ENCODE measurements around the gene HRH3. TPM values are rescaled to one million over a fixed set of nuclear protein-coding genes. Genes with fewer than 3 reads are reported as not detected.

HRH3 gene
- total RNA-seq, 1 donor from 2014 or later: 0.21 TPM

DNA sequence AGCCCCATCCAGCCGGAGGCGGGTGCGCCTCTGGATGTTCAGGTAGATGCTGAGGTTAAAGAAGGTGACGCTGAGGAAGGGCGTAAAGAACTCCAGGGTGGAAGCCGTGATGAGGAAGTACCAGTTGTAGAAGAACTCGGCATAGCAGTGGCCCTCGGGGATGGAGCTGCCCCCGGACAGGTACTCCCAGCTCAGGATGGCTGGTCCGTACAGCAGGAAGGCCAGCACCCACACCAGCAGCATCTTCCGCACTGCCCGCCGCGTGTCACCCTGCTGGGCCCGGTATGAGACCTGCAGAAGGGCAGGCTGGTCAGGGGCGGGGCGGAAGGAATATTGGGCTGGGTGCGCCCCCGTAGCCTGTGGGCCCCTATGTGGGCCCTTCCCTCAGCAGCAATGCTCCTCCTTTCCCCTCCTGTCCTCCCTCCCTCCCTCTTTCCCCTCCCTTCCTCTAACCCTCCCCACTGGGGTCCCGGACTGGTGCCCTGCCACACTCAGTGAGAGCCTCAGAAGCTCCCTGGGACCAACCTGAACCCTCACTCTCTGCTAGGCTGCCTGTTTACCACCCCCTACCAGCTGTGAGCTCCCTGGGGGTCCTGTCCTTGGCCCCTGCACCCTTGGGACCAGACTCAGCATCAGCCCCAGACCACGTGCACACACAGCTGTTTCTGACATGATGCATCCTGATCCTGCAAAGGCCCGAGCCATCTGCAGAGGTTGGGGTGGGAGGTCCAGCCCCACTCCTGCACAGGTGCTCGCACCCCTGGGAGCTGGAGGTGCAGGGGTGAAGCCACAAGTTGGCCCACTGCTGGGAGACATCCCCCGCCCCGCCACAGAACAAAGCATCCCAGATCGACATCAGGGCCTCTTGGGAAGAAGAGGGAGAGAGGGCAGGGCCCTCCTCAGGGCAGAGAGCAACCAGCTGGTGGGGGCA, 3.2 kb downstream of the HRH3 start:
- H3K9me3 ChIP-seq: no peaks in the 10 kb centered on the region
- no peak overlapping the region for H3K4me3 ChIP-seq
- no peaks in the 10 kb centered on the region for H3K36me3 ChIP-seq
- intact Hi-C loops (cut with DNase I): no loop called here
- H3K27ac ChIP-seq: no peak overlapping the region
- TF ChIP-seq, protein P1, sequence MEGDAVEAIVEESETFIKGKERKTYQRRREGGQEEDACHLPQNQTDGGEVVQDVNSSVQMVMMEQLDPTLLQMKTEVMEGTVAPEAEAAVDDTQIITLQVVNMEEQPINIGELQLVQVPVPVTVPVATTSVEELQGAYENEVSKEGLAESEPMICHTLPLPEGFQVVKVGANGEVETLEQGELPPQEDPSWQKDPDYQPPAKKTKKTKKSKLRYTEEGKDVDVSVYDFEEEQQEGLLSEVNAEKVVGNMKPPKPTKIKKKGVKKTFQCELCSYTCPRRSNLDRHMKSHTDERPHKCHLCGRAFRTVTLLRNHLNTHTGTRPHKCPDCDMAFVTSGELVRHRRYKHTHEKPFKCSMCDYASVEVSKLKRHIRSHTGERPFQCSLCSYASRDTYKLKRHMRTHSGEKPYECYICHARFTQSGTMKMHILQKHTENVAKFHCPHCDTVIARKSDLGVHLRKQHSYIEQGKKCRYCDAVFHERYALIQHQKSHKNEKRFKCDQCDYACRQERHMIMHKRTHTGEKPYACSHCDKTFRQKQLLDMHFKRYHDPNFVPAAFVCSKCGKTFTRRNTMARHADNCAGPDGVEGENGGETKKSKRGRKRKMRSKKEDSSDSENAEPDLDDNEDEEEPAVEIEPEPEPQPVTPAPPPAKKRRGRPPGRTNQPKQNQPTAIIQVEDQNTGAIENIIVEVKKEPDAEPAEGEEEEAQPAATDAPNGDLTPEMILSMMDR (IDR thresholded peaks at IDR 0.05): no peak
- H3K27me3 ChIP-seq: peaks cover 25% of the 10 kb centered on the region
- peaks cover 3 to 7% of the 10 kb centered on the region in 2 donors for H3K4me1 ChIP-seq
- no peak for DNase-seq (ENCODE audit: low spot score in 2 of 2)

DNA sequence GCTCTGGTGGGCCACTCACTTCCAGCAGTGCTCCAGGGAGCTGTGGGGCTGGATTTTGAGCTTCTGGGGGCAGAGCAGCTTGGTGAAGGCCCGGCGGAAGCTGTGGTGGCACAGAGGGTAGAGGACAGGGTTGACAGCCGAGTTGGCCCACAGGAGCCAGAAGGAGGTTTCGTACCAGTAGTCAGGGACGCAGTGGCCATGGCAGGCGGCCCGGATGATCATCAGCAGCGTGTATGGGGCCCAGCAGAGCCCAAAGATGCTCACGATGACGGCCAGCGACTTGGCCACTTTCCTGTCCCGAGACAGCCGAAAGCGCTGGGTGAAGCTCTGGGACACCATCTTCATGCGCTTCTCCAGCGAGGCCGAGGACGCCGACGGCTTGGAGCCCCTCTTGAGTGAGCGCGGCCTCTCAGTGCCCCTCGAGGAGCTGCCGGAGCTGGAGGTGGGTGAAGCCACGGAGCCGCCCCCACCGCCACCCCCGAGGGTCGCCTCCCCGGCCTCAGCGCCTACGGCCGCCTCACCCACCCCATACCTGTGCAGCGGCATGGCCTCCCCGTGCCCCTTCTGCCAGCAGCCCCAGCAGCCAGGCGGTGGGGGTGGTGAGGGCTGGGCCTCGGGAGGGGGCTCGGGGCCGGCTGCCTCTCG, 4.0 kb downstream of the HRH3 start:
- intact Hi-C loops (cut with DNase I): no loop called here

DNA sequence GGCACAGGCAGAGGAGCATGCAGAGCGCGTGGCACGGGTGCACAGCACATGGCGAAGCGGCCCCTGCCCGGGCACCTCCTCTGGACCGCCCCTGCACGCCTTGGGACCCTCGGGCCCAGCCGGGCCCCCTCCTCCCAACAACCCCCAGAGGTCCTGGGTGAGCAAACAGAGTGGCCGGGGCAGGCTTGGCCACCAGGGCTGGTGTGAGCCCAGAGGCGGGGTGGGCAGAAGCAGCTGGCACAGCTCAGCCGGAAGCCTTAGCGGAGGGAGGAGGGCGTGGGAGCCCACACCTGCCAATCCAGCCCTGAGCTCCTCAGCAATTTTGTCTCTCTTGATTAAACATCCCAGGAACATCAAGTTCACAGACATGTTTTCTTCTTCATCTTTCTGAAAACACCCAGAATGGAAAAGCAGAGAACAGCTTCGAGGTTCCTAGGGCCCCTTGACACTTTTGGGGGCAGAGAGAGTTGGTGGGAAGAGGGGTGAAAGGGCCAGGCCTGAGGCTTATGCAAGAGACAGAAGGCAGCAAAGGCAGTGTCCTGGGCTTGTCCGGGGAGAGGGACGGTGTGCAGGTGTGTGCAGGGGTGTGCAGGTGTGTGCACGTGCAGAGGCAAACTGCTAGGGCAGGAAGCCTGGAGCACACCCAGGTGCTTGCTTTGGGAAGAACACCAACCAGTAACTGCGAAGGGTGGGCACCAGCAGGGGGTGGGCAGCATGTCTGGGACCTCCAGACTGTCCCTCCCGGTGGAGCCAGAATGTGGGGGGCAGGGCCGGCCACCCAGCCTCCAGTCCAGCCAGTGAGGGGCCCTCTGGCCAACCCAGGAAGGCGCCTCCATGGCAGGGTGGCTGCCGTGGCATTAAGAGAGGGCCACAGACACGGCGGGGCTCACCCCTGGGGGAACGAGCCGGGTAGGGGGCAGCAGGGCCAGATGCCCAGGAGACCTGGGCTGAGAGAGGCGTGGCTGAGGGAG, 4.8 kb downstream of the HRH3 start:
- DNase-seq (ENCODE audit: low spot score in 2 of 2): no peak
- H3K4me3 ChIP-seq: no peak overlapping the region
- intact Hi-C loops (cut with DNase I): no loop called here
- TF ChIP-seq, protein P1 (IDR thresholded peaks at IDR 0.05): no peak
- H3K36me3 ChIP-seq: no peaks in the 10 kb centered on the region
- peaks cover 3% of the 10 kb centered on the region in 2 donors for H3K4me1 ChIP-seq
- H3K27me3 ChIP-seq: peaks cover 19% of the 10 kb centered on the region
- H3K27ac ChIP-seq: no peak overlapping the region
- no peaks in the 10 kb centered on the region for H3K9me3 ChIP-seq

More for the DNA sequence above, 4.0 kb downstream of the HRH3 start:
- no peak for DNase-seq (ENCODE audit: low spot score in 2 of 2)
- no peak overlapping the region for H3K4me3 ChIP-seq
- no peaks in the 10 kb centered on the region for H3K9me3 ChIP-seq
- H3K27ac ChIP-seq: no peak overlapping the region
- H3K36me3 ChIP-seq: no peaks in the 10 kb centered on the region
- TF ChIP-seq, protein P1 (IDR thresholded peaks at IDR 0.05): no peak
- peaks cover 21% of the 10 kb centered on the region for H3K27me3 ChIP-seq
- peaks cover 3 to 7% of the 10 kb centered on the region in 2 donors for H3K4me1 ChIP-seq

DNA sequence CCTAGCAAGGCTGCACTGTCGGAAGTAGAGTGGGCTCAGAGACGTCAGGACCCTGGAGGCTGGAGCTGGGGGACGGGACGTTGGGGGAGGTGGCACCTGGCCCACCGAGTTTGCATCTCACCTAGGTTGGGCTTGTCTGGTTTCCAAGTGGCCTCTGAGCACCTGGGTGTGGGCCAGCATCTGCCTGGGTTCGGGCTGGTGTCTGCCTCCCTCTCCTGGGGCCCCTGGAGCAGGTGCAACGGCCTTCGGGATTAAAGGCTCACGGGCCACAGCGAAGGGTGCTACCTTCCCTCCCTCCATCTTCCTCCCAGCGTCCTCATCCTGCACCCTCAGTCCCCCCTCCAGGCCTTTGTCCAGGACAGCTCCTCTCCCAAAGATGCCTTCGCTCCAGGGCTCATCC, 6.0 kb downstream of the HRH3 start:
- Histone ChIP-seq H3K36me3 (no peaks in the 10 kb centered on the region), H3K4me1 (no peaks in the 10 kb centered on the region), H3K27ac (no peak overlapping the region), H3K4me3 (no peak overlapping the region), H3K9me3 (no peaks in the 10 kb centered on the region), H3K27me3 (peaks cover 25% of the 10 kb centered on the region)
- DNase-seq (ENCODE audit: low spot score in 2 of 2): no peak
- intact Hi-C loops (cut with DNase I): no loop called here
- TF ChIP-seq, protein P1 (IDR thresholded peaks at IDR 0.05): no peak

DNA sequence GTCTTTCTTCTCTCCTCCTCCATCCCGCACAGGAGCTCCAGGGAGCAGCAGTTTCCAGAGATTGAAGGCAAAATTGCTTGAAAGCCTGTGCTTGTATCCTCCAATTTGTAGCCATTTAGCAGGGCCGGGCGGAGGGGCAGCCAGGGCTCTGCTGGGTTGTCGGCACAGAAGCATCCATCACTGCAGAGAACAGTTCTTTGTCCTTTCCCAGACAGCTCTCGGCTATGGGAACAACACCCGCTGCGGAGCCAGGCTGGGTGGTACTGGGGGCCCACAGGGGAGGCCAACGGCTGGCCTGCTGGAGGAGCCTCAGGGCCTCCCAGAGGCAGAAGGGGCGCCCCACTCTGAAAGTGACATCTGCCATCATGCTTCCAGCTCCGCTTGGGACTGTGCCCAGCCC, 7.8 kb downstream of the HRH3 start:
- no peak for DNase-seq (ENCODE audit: low spot score in 2 of 2)
- no peak overlapping the region for H3K4me3 ChIP-seq
- H3K9me3 ChIP-seq: no peaks in the 10 kb centered on the region
- no peak overlapping the region for H3K27ac ChIP-seq
- intact Hi-C loops (cut with DNase I): no loop called here
- H3K4me1 ChIP-seq: no peaks in the 10 kb centered on the region
- TF ChIP-seq, protein P1 (IDR thresholded peaks at IDR 0.05): no peak
- H3K27me3 ChIP-seq: peaks cover 11% of the 10 kb centered on the region
- H3K36me3 ChIP-seq: no peaks in the 10 kb centered on the region

Measured in ascending aorta (tissue), 2 donors.